Heart left ventricle (tissue), 13 donors: ENCODE results near the gene CFAP69.

ENCODE experiments used
- POLR2A ChIP-seq, 2 donors: fragments of 450-650 bp; IDR thresholded peaks; one replicate each; pipeline ENCODE4 v1.6.1; 2017; ENCODE audit warnings: antibody characterized with exemption in 2 of 2, mild to moderate bottlenecking in 2 of 2, moderate library complexity in 2 of 2
- TF ChIP-seq, protein P1 (sequence below), 12 donors: fragments of 200-600 bp; sonication (generic) in 4 of 12; IDR thresholded peaks; one replicate each; pipeline versions ENCODE4 v1.5.0 to v1.8.0; 2018 to 2022; ENCODE audit warnings: antibody characterized with exemption in 12 of 12, mild to moderate bottlenecking in 5 of 12
- donor health status: ischemic (EF 13 %, LVEDD 7.1; RV severe dilation, severe dysfunction).
- donor health status: DM: no; HTN: yes; CAD: no.
- donor health status: DM: no; HTN: no; CAD: no.
- donor health status: ischemic (EF 25% LVEDD 6.9; RV normal size, moderate dysfunction).
- donor health status: ischemic (EF 25% LVEDD 5.7; RV mildly dilated, moderate dysfunction).
- donor health status: ischemic (EF 35%, LVEDD 5.7; RV mildly dilated, moderate dysfunction).
- donor health status: nonischemic (EF 11% LVEDD 7.7; RV severe dilation, severe dysfunction).
- donor health status: DM: yes; HTN: yes; CAD: no.
- donor health status: PGD.
- donor health status: ischemic (EF 29% LVEDD 5.4; RV normal size, mild dysfunction).
- donor health status: nonischemic (EF 23%, LVEDD 6.1; RV moderate dilation, normal function).

- TF ChIP-seq, protein P1, sequence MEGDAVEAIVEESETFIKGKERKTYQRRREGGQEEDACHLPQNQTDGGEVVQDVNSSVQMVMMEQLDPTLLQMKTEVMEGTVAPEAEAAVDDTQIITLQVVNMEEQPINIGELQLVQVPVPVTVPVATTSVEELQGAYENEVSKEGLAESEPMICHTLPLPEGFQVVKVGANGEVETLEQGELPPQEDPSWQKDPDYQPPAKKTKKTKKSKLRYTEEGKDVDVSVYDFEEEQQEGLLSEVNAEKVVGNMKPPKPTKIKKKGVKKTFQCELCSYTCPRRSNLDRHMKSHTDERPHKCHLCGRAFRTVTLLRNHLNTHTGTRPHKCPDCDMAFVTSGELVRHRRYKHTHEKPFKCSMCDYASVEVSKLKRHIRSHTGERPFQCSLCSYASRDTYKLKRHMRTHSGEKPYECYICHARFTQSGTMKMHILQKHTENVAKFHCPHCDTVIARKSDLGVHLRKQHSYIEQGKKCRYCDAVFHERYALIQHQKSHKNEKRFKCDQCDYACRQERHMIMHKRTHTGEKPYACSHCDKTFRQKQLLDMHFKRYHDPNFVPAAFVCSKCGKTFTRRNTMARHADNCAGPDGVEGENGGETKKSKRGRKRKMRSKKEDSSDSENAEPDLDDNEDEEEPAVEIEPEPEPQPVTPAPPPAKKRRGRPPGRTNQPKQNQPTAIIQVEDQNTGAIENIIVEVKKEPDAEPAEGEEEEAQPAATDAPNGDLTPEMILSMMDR (IDR thresholded peaks at IDR 0.05) = no peak
- no peak for TF ChIP-seq POLR2A (IDR thresholded peaks at IDR 0.05)
These were observed 22.4 kb downstream of the CFAP69 start for GRCh38 chr7:90267263-90267858.
